ENCODE data around the gene WWOX.

- TF ChIP-seq POLR2AphosphoS5 (IDR thresholded peaks at IDR 0.05) (no peak), EP300 (conservative IDR thresholded peaks at IDR 0.05; ENCODE audit: poor library complexity, severe bottlenecking) (no peak), SMC3 (conservative IDR thresholded peaks at IDR 0.05; ENCODE audit: poor library complexity) (no peak)
- TF ChIP-seq, protein P1, sequence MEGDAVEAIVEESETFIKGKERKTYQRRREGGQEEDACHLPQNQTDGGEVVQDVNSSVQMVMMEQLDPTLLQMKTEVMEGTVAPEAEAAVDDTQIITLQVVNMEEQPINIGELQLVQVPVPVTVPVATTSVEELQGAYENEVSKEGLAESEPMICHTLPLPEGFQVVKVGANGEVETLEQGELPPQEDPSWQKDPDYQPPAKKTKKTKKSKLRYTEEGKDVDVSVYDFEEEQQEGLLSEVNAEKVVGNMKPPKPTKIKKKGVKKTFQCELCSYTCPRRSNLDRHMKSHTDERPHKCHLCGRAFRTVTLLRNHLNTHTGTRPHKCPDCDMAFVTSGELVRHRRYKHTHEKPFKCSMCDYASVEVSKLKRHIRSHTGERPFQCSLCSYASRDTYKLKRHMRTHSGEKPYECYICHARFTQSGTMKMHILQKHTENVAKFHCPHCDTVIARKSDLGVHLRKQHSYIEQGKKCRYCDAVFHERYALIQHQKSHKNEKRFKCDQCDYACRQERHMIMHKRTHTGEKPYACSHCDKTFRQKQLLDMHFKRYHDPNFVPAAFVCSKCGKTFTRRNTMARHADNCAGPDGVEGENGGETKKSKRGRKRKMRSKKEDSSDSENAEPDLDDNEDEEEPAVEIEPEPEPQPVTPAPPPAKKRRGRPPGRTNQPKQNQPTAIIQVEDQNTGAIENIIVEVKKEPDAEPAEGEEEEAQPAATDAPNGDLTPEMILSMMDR (IDR thresholded peaks at IDR 0.05; ENCODE audit: poor library complexity, severe bottlenecking) = no peak
Measured at GRCh38 chr16:78609402-78610274, 510.2 kb downstream of the WWOX start.

Data from neural cell (in vitro differentiated cells).